ENCODE results near the gene CCNY.
"Not testable (repeated sequence)": the region's sequence is repeated elsewhere in the genome, so short reads cannot be mapped to it uniquely, and the experiment has no call there.

CCNY gene

GRCh38 chr10:35510891-35511290, 174.6 kb downstream of the CCNY start:
- in situ Hi-C loops (cut with HindIII; ENCODE audit: low pct_ligation_motif_present, low pct_unique_long_range_greater_than_20kb, low sequenced_read_pairs): no loop called here

GRCh38 chr10:35511647-35512046, 175.3 kb downstream of the CCNY start:
- in situ Hi-C loops (cut with HindIII; ENCODE audit: low pct_ligation_motif_present, low pct_unique_long_range_greater_than_20kb, low sequenced_read_pairs): no loop called here

More at GRCh38 chr10:35510891-35511290, 174.6 kb downstream of the CCNY start:
- no peak for DNase-seq

GRCh38 chr10:35516102-35516670, 179.9 kb downstream of the CCNY start:
- DNase-seq: no peak
- in situ Hi-C loops (cut with HindIII; ENCODE audit: low pct_ligation_motif_present, low pct_unique_long_range_greater_than_20kb, low sequenced_read_pairs): no loop called here

More at GRCh38 chr10:35511647-35512046, 175.3 kb downstream of the CCNY start:
- no peak for DNase-seq

- DNase-seq: no peak
- in situ Hi-C loops (cut with HindIII; ENCODE audit: low pct_ligation_motif_present, low pct_unique_long_range_greater_than_20kb, low sequenced_read_pairs): no loop called here
Observed at GRCh38 chr10:35517431-35518181, 181.3 kb downstream of the CCNY start.

- DNase-seq; in situ Hi-C loops (cut with HindIII; ENCODE audit: low pct_ligation_motif_present, low pct_unique_long_range_greater_than_20kb, low sequenced_read_pairs): not testable (repeated sequence)
Observed at GRCh38 chr10:35518187-35518586, 181.9 kb downstream of the CCNY start.

GRCh38 chr10:35520996-35521395, 184.7 kb downstream of the CCNY start:
- no peak for DNase-seq
- in situ Hi-C loops (cut with HindIII; ENCODE audit: low pct_ligation_motif_present, low pct_unique_long_range_greater_than_20kb, low sequenced_read_pairs): no loop called here

- no peak for DNase-seq
- in situ Hi-C loops (cut with HindIII; ENCODE audit: low pct_ligation_motif_present, low pct_unique_long_range_greater_than_20kb, low sequenced_read_pairs): no loop called here
Observed at GRCh38 chr10:35523670-35524225, 187.4 kb downstream of the CCNY start.

GRCh38 chr10:35526746-35527145, 190.4 kb downstream of the CCNY start:
- no peak for DNase-seq
- in situ Hi-C loops (cut with HindIII; ENCODE audit: low pct_ligation_motif_present, low pct_unique_long_range_greater_than_20kb, low sequenced_read_pairs): no loop called here

GRCh38 chr10:35532141-35532540, 195.8 kb downstream of the CCNY start:
- in situ Hi-C loops (cut with HindIII; ENCODE audit: low pct_ligation_motif_present, low pct_unique_long_range_greater_than_20kb, low sequenced_read_pairs): no loop called here
- no peak for DNase-seq

GRCh38 chr10:35533565-35533964, 197.3 kb downstream of the CCNY start:
- in situ Hi-C loops (cut with HindIII; ENCODE audit: low pct_ligation_motif_present, low pct_unique_long_range_greater_than_20kb, low sequenced_read_pairs): no loop called here
- DNase-seq: no peak

GRCh38 chr10:35535136-35535535, 198.8 kb downstream of the CCNY start:
- in situ Hi-C loops (cut with HindIII; ENCODE audit: low pct_ligation_motif_present, low pct_unique_long_range_greater_than_20kb, low sequenced_read_pairs): no loop called here
- DNase-seq: no peak

- in situ Hi-C loops (cut with HindIII; ENCODE audit: low pct_ligation_motif_present, low pct_unique_long_range_greater_than_20kb, low sequenced_read_pairs): no loop called here
- DNase-seq: no peak
Observed at GRCh38 chr10:35536789-35537188, 200.5 kb downstream of the CCNY start.

GRCh38 chr10:35537925-35538324, 201.6 kb downstream of the CCNY start:
- in situ Hi-C loops (cut with HindIII; ENCODE audit: low pct_ligation_motif_present, low pct_unique_long_range_greater_than_20kb, low sequenced_read_pairs); DNase-seq: not testable (repeated sequence)

GRCh38 chr10:35540296-35541164, 204.2 kb downstream of the CCNY start:
- in situ Hi-C loops (cut with HindIII; ENCODE audit: low pct_ligation_motif_present, low pct_unique_long_range_greater_than_20kb, low sequenced_read_pairs): no loop called here
- no peak for DNase-seq

GRCh38 chr10:35541720-35542119, 205.4 kb downstream of the CCNY start:
- DNase-seq: no peak
- in situ Hi-C loops (cut with HindIII; ENCODE audit: low pct_ligation_motif_present, low pct_unique_long_range_greater_than_20kb, low sequenced_read_pairs): no loop called here

- DNase-seq: no peak
- in situ Hi-C loops (cut with HindIII; ENCODE audit: low pct_ligation_motif_present, low pct_unique_long_range_greater_than_20kb, low sequenced_read_pairs): no loop called here
Observed at GRCh38 chr10:35542303-35542702, 206.0 kb downstream of the CCNY start.

GRCh38 chr10:35545079-35545657, 208.9 kb downstream of the CCNY start:
- no peak for DNase-seq
- in situ Hi-C loops (cut with HindIII; ENCODE audit: low pct_ligation_motif_present, low pct_unique_long_range_greater_than_20kb, low sequenced_read_pairs): no loop called here

GRCh38 chr10:35545878-35546590, 209.7 kb downstream of the CCNY start:
- in situ Hi-C loops (cut with HindIII; ENCODE audit: low pct_ligation_motif_present, low pct_unique_long_range_greater_than_20kb, low sequenced_read_pairs): no loop called here
- peak; percentile 84 for DNase-seq
